Right lobe of liver (tissue), 6 donors: Measurements from ENCODE around the gene SLC29A1. TPM values are rescaled to one million over a fixed set of nuclear protein-coding genes. Genes with fewer than 3 reads are reported as not detected.

Experiments used
- ATAC-seq, 4 donors: fragments of 200-7000 bp; cut with Tn5 transposase; one replicate each; pipeline ENCODE4 v1.9.1; 2020; ENCODE audit warnings: mild to moderate bottlenecking in 4 of 4, moderate library complexity in 4 of 4
- DNase-seq, 3 donors: peaks; one replicate each; pipeline ENCODE4 v3.0.0-alpha.2; 2020
- H3K27ac ChIP-seq, 3 donors: fragments of 200-600 bp; one replicate each; pipeline ENCODE4 v1.8.0; 2022
- H3K27me3 ChIP-seq, 2 donors: fragments of 200-600 bp; one replicate each; pipeline ENCODE4 v1.8.0; 2022
- H3K36me3 ChIP-seq, 4 donors: fragments of 200-600 bp; sonication (generic) in 1 of 4; one replicate each; pipeline versions ENCODE4 v1.5.1 to v1.8.0; 2017 to 2022; ENCODE audit warnings: control low read depth in 1 of 4
- H3K4me1 ChIP-seq, 4 donors: fragments of 200-600 bp; sonication (generic) in 1 of 4; one replicate each; pipeline versions ENCODE4 v1.5.1 to v1.8.0; 2017 to 2022; ENCODE audit warnings: control low read depth in 1 of 4
- H3K4me3 ChIP-seq, 3 donors: fragments of 200-600 bp; one replicate each; pipeline ENCODE4 v1.8.0; 2022
- H3K9me3 ChIP-seq, 4 donors: fragments of 200-600 bp; sonication (generic) in 1 of 4; one replicate each; pipeline versions ENCODE4 v1.5.1 to v1.8.0; 2017 to 2022; ENCODE audit warnings: control low read depth in 1 of 4
- CTCF ChIP-seq, 4 donors: fragments of 200-600 bp in 3 of 4; fragments of 450-650 bp in 1 of 4; IDR thresholded peaks; one replicate each; pipeline versions ENCODE4 v1.5.1 to v1.8.0; 2016 to 2022; ENCODE audit warnings: antibody characterized with exemption in 4 of 4, mild to moderate bottlenecking in 2 of 4
- POLR2A ChIP-seq: fragments of 450-650 bp; IDR thresholded peaks from one replicate; pipeline ENCODE4 v1.6.1; 2017; ENCODE audit warnings: antibody characterized with exemption, mild to moderate bottlenecking
- WGBS: methylation state at CpG from one replicate; pipeline ENCODE4 v1.1.6; 2018; ENCODE audit warnings: low coverage, low lambda C conversion rate; ENCODE audit not compliant: insufficient coverage; ENCODE audit errors: missing lambda C conversion rate; 5-methylcytosine and 5-hydroxymethylcytosine counted together
- intact Hi-C, 2 donors: fragments of 100-400 bp; cut with DNase I; formaldehyde crosslinking; loops; one replicate each; pipeline versions ENCODE4 v1.11.2 to v1.14.1; 2022
- total RNA-seq, 6 experiments: library from RNA; depleted of rRNA in 2 of 6; stranded (reverse); fragments of >200 nt in 2 of 6; fragmentation: NEBNext Ultra II Directional in 3 of 6; extraction: Animal tissue kit (Norgen Biotek cat#: 25700) in 3 of 6; gene quantifications; one replicate each; pipeline versions ENCODE4 v1.1.0 to v1.2.4, GENCODE V29; 2016 to 2023
- donor health status: DM: no; HTN: yes; CAD: no.
- donor health status: DM: no; HTN: no; CAD: no.
- donor health status: DM: no; HTN: no; CAD: no.
- donor health status: DM: no; HTN: yes; CAD: no.
- donor health status: DM: no; HTN: yes; CAD: no.

Gene SLC29A1
- total RNA-seq, 6 experiments from 2014 or later, result 27.4 to 51.3 (median 31.4) TPM

- ATAC-seq, result no peak
- peaks cover 0 to 4% (median 0%) of the 10 kb centered on the region in 4 donors for H3K4me1 ChIP-seq
- no peak overlapping the region for H3K4me3 ChIP-seq
- no peaks in the 10 kb centered on the region for H3K9me3 ChIP-seq
- 40% methylated on average over 1 of the region's 1 CpG for WGBS
- peaks cover 0 to 9% of the 10 kb centered on the region in 2 donors for H3K27me3 ChIP-seq
- intact Hi-C loops, result no loop called here
- no peak overlapping the region for H3K27ac ChIP-seq
- no peak for DNase-seq
- H3K36me3 ChIP-seq, result no peaks in the 10 kb centered on the region
- TF ChIP-seq CTCF (IDR thresholded peaks at IDR 0.05) (no peak), POLR2A (no peak)
These were observed 50.2 kb downstream of the SLC29A1 start for GRCh38 chr6:44273617-44274016.

- intact Hi-C loops, result no loop called here
- no peak for TF ChIP-seq POLR2A
- TF ChIP-seq CTCF (IDR thresholded peaks at IDR 0.05), result no peak
These were observed 51.9 kb downstream of the SLC29A1 start for GRCh38 chr6:44275271-44275748.

GRCh38 chr6:44275749-44276648, 52.6 kb downstream of the SLC29A1 start:
- no peak overlapping the region for H3K27ac ChIP-seq
- ATAC-seq, result peak in 1 of 4 donors; percentile 13
- peak overlapping the region in 1 of 3 donors; percentile 4 for H3K4me3 ChIP-seq
- H3K4me1 ChIP-seq, result peaks cover 0 to 4% (median 0%) of the 10 kb centered on the region in 4 donors
- intact Hi-C loops, result no loop called here
- WGBS, result no CpG with 5 or more reads among the region's 109 CpGs
- H3K27me3 ChIP-seq, result peaks cover 0 to 9% of the 10 kb centered on the region in 2 donors
- DNase-seq, result no peak
- H3K9me3 ChIP-seq, result no peaks in the 10 kb centered on the region
- no peaks in the 10 kb centered on the region for H3K36me3 ChIP-seq
- TF ChIP-seq CTCF (IDR thresholded peaks at IDR 0.05) (no peak), POLR2A (no peak)

More at GRCh38 chr6:44275271-44275748, 51.9 kb downstream of the SLC29A1 start:
- Histone ChIP-seq H3K27ac (no peak overlapping the region), H3K27me3 (peaks cover 0 to 9% of the 10 kb centered on the region in 2 donors), H3K36me3 (no peaks in the 10 kb centered on the region), H3K4me3 (no peak overlapping the region), H3K9me3 (no peaks in the 10 kb centered on the region), H3K4me1 (peaks cover 0 to 4% (median 0%) of the 10 kb centered on the region in 4 donors)
- WGBS, result 88% methylated on average over 42 of the region's 59 CpGs
- DNase-seq (no peak), ATAC-seq (no peak)

- TF ChIP-seq CTCF (IDR thresholded peaks at IDR 0.05) (no peak), POLR2A (no peak)
- ATAC-seq, result no peak
- Histone ChIP-seq H3K27me3 (peaks cover 0 to 9% of the 10 kb centered on the region in 2 donors), H3K4me1 (peaks cover 0 to 4% (median 0%) of the 10 kb centered on the region in 4 donors), H3K4me3 (no peak overlapping the region), H3K36me3 (no peaks in the 10 kb centered on the region), H3K27ac (no peak overlapping the region), H3K9me3 (no peaks in the 10 kb centered on the region)
- WGBS, result 74% methylated on average over 10 of the region's 23 CpGs
- DNase-seq, result no peak
- intact Hi-C loops, result no loop called here
These were observed 53.6 kb downstream of the SLC29A1 start for GRCh38 chr6:44276667-44277640.
